Measurements from ENCODE around the gene C20orf204.

- TF ChIP-seq CTCF (IDR thresholded peaks at IDR 0.05) = no peak
- no peak for TF ChIP-seq POLR2A (IDR thresholded peaks at IDR 0.05)
Observed at GRCh38 chr20:64029293-64030117, 6.5 kb upstream of the C20orf204 start.

All from testis (tissue), 2 donors.